HG03342 (cell line): ENCODE data around the gene ASCC3.
A peak's percentile ranks its signal among the peaks of the same experiment; 100 is the strongest.

Experiments
- ATAC-seq: cut with Tn5 transposase; IDR thresholded peaks from one replicate; pipeline ENCODE4 v1.9.1; 2021; ENCODE audit warnings: mild to moderate bottlenecking, moderate library complexity; ENCODE audit not compliant: unreplicated experiment

The ASCC3 gene

GRCh38 chr6:100509101-100509500, 372.0 kb downstream of the ASCC3 start:
- no peak for ATAC-seq

GRCh38 chr6:100506651-100507050, 374.5 kb downstream of the ASCC3 start:
- ATAC-seq: no peak

- ATAC-seq: no peak
These were observed 376.1 kb downstream of the ASCC3 start for GRCh38 chr6:100504786-100505737.

GRCh38 chr6:100503043-100503705, 378.0 kb downstream of the ASCC3 start:
- no peak for ATAC-seq

- no peak for ATAC-seq
These were observed 387.8 kb downstream of the ASCC3 start for GRCh38 chr6:100493206-100493888.

GRCh38 chr6:100491952-100492670, 389.0 kb downstream of the ASCC3 start:
- no peak for ATAC-seq

GRCh38 chr6:100490065-100490464, 391.1 kb downstream of the ASCC3 start:
- no peak for ATAC-seq

GRCh38 chr6:100488244-100488643, 392.9 kb downstream of the ASCC3 start:
- ATAC-seq: peak; percentile 45

GRCh38 chr6:100487638-100488037, 393.5 kb downstream of the ASCC3 start:
- no peak for ATAC-seq

- no peak for ATAC-seq
These were observed 395.9 kb downstream of the ASCC3 start for GRCh38 chr6:100485268-100485667.

GRCh38 chr6:100484474-100484873, 396.7 kb downstream of the ASCC3 start:
- no peak for ATAC-seq

GRCh38 chr6:100482698-100483097, 398.4 kb downstream of the ASCC3 start:
- ATAC-seq: no peak

- ATAC-seq: peak; percentile 73
These were observed 401.7 kb downstream of the ASCC3 start for GRCh38 chr6:100479179-100480035.

- peak; percentile 57 for ATAC-seq
These were observed 405.4 kb downstream of the ASCC3 start for GRCh38 chr6:100475554-100476320.

- ATAC-seq: no peak
These were observed 407.9 kb downstream of the ASCC3 start for GRCh38 chr6:100473182-100473581.

- peak; percentile 91 for ATAC-seq
These were observed 408.5 kb downstream of the ASCC3 start for GRCh38 chr6:100472674-100473073.

- no peak for ATAC-seq
These were observed 410.6 kb downstream of the ASCC3 start for GRCh38 chr6:100470422-100471120.

GRCh38 chr6:100469101-100469859, 411.8 kb downstream of the ASCC3 start:
- ATAC-seq: no peak
